COLO829 (cell line): ENCODE results near the gene PM20D1.
"Not testable (repeated sequence)": the region's sequence is repeated elsewhere in the genome, so short reads cannot be mapped to it uniquely, and the experiment has no call there.

Experiments
- DNase-seq: peaks from one replicate; pipeline ENCODE4 v3.0.0; 2012; ENCODE audit warnings: low spot score

Gene PM20D1, protein sequence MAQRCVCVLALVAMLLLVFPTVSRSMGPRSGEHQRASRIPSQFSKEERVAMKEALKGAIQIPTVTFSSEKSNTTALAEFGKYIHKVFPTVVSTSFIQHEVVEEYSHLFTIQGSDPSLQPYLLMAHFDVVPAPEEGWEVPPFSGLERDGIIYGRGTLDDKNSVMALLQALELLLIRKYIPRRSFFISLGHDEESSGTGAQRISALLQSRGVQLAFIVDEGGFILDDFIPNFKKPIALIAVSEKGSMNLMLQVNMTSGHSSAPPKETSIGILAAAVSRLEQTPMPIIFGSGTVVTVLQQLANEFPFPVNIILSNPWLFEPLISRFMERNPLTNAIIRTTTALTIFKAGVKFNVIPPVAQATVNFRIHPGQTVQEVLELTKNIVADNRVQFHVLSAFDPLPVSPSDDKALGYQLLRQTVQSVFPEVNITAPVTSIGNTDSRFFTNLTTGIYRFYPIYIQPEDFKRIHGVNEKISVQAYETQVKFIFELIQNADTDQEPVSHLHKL

DNA sequence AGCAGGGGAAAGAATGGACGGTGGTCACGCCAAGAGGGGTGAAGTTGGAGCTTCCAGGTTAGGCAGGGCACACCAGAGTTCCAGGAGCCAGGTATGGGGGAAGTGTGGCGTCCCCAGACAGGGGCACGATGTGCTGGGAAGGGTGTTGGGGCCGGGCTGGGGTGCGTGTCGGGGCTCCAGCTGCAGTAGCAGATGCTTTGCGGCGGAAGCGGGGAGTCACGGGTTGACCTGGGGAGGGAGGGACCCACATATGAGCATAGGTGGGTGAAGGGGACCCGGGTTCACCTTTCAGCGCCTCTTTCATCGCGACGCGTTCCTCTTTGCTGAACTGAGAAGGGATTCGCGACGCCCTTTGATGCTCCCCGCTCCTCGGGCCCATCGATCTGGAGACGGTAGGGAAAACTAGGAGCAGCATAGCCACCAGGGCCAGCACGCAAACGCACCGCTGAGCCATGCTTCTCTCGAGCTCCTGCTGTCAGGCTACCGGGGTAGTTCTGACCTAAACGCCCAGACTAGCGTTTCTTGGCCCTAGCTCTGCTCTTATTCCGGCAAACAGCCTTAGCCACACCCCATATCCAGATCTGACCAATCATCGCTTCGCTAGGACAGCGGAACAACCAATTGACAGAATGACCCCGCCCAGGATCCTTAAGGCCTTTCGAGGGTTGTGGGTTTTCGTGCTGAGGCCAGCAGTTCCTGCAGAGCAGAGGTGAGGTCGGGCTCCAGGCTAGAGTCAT is at the start of gene PM20D1:
Gene PM20D1, minus strand, starts transcription at position 514 of the 737 bp plus-strand sequence. Its CDS starts 60 bp downstream, at position 454.
- DNase-seq: no peak

DNA sequence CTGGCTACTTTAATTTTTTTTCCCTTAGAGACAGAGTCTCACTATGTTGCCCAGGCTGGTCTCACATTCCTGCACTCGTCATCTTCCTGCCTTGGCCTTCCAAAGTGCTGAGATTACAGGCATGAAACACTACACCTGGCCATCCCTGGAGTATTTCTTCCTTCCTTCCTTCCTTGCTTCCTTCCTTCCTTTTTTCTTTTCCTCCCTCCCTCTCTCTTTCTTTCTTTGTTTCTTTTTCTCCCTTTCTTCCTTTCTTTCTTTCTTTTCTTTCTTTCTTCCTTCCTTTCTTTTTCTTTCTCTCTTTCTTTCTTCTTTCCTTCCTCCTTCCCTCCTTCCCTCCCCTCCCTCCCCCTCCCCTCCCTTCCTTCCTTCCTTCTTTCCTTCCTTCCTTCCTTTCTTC is 46.4 kb upstream of the PM20D1 start:
- DNase-seq: no peak

DNA sequence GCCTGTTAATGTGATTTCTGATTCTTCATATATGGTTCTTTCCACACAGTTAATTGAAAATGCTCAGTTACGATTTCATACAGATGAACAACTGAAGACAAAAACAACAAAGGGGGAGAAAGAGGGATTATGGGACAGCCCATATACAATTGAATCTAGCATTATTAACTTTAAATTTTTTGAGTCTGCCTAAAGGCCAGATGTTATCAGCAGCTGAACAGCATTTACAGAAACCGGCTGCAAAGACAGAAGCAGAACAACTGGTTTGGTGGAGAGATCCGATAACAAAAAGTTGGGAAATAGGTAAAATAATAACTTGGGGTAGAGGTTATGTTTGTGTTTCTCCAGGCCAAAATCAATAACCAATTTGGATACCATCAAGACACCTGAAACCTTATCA is 44.2 kb upstream of the PM20D1 start:
- not testable (repeated sequence) for DNase-seq

DNA sequence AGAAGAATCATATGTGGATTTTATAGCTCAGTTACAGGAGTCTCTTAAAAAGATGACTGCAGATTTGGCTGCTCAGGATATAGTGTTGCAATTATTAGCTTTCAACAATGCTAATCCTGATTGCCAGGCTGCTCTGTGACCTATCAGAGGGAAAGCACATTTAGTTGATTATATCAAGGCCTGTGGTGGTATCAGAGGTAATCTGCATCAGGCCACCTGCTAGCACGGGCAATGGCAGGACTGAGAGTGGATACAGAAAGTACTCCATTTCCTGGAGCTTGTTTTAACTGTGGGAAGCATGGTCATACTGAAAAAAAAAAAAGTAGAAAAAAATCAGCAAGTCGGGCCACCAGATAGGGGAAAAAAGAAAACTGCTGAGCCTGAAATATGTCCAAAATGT is 42.2 kb upstream of the PM20D1 start:
- not testable (repeated sequence) for DNase-seq

DNA sequence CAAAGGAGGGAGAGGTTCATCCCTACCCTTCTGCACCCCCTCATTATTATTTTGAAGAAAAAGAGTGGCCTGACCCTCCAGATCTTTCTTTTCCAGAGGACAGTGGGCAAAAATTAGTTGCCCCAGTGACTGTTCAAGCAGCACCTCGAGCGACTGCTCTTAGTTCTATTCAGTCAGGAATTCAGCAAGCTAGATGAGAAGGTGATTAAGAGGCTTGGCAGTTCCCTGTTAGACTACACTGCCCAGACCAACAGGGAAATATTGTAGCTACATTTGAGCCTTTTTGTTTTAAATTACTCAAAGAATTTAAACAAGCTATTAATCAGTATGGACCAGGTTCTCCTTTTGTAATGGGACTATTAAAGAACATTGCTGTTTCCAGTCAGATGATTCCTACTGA is 41.5 kb upstream of the PM20D1 start:
- not testable (repeated sequence) for DNase-seq

DNA sequence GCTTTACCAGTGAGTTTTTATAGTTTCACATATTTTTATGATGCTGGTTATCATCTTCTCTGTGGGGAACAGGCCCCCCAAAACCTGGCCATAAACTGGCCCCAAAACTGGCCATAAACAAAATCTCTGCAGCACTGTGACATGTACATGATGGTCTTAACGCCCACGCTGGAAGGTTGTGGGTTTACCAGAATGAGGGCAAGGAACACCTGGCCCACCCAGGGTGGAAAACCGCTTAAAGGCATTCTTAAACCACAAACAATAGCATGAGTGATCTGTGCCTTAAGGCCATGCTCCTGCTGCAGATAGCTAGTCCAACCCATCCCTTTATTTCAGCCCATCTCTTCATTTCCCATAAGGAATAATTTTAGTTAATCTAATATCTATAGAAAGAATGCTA is 40.7 kb upstream of the PM20D1 start:
- DNase-seq: not testable (repeated sequence)

DNA sequence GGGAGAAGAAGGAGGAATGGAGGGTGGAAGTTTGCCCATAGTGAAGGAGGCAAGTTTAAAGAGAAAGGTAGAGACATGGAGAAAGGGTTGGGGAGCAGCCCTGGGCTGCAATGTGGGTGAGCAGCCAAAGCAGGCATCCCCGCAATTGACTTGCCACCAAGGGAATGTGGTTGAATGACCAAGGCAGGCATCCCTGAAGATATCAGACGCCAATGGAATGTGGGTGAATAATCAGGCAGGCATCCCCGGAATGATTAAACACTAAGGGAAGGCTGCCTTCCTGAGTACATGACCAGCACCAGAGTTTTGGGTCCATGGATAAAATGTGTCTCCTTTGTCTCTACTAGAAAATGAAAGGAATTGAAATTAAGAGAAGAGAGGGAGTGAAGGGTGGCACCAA is 39.8 kb upstream of the PM20D1 start:
- DNase-seq: not testable (repeated sequence)

DNA sequence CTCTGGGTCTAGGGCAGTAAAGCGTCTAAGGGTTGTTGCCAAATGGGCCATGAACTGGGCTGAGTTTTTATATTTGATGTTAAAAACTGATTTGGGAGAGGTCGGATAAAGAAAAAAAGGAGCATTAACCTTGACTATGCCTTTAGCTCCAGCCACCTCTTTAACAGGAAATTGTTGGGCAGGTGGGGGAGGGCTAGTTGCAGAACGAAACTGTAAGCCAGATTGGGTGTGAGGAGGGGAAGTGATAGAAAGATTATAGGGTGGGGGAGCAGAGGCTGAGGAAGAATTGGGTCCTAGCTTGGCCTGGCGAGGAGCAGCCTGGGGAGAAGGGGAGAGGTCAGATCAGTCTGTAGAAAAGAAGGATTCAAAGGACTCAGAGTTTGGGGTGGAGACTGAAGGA is 39.1 kb upstream of the PM20D1 start:
- not testable (repeated sequence) for DNase-seq

DNA sequence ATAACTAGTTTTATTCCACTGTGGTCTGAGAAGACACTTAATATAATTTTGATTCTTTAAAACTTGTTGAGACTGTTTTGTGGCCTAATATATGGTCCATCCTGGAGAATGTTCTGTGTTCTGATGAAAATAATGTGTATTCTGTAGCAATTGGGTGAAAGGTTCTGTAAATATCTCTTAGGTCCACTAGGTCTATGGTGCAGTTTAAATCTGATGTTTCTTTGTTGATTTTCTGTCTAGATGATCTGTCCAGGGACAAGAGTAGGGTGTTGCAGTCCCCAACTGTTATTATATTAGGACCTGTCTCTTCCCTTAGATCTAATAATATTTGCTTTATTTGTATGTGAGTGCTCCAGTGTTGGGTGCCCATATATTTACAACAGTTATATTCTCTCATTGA is 33.9 kb upstream of the PM20D1 start:
- no peak for DNase-seq

DNA sequence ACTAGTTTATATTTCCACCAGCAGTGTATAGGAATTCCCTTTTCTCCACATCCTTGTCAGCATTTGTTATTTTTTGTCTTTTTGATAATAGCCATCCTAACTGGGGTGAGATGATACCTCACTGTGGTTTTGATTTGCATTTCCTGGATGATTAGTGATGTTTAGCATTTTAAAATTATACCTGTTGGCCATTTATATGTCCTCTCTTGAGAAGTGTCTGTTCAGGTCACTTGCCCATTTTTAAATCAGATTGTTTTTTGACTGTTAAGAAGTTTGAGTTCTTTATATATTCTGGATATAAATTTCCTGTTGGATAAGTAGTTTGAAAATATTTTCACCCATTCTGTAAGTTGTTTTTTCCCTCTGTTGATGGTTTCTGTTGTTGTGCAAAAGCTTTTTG is 31.0 kb upstream of the PM20D1 start:
- no peak for DNase-seq

DNA sequence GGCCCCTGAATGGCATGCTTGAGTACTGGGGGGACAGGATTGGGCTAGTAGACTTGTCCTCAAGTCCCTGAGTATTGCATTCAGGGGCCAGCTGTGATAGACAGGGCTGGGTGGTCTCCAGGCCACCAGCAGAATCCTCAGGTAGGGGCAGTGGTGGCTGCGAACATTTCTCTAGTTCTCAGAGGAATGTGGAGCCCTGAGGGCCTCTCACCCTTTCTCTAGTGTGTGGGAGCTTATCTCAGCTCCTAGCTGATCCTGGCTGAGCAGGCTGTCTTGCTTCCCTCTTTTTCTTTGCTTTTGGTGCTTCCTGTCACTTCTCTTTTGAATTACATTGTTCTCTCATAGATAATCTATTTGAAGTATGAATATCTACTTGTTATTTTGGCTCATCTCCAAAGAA is 30.0 kb upstream of the PM20D1 start:
- DNase-seq: no peak

DNA sequence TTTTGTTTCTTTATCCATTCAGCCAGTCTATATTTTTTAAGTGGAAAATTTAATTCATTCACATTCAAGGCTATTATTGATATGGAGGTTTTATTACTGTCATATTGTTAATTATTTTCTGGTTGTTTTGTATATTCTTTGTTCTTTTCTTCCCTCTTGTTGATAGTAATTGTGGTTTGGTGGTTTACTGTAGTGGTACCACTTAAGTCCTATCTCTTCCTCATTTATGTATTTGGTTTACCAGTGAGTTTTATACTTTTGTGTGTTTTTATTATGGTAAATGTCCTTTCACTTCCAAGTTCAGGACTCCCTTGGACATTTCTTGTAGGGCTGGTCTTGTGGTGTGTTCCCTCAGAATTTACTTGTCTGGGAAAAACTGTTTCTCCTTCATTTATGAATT is 28.1 kb upstream of the PM20D1 start:
- no peak for DNase-seq

DNA sequence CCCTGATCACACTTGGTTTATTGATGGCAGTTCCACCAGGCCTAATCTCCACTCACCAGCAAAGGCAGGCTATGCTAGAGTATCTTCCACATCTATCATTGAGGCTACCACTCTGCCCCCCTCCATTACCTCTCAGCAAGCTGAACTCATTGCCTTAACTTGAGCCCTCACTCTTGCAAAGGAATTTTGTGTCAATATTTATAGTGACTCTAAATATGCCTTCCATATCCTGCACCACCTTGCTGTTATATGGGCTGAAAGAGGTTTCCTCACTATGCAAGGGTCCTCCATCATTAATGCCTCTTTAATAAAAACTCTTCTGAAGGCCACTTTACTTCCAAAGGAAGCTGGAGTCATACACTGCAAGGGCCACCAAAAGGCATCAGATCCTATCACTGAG is 23.2 kb upstream of the PM20D1 start:
- not testable (repeated sequence) for DNase-seq

DNA sequence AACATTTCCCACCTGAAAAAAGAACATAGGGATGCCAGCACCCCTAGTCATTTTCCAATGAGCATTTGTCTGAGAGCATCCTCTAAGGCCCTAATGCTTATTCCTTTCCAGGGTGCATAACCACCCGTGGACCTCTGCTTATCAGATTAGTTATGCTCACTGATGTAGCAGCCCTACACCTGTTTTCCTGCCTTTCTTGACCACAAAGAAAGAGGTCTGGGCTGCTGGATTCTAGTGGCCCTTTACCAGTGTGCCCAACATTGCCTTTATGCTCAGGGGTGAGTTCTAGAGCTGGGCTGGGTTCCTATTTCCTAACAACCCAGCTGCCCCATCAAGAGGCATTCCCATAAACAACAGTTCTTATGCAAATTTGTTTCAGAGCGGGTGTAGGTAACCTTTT is 20.3 kb upstream of the PM20D1 start:
- no peak for DNase-seq

DNA sequence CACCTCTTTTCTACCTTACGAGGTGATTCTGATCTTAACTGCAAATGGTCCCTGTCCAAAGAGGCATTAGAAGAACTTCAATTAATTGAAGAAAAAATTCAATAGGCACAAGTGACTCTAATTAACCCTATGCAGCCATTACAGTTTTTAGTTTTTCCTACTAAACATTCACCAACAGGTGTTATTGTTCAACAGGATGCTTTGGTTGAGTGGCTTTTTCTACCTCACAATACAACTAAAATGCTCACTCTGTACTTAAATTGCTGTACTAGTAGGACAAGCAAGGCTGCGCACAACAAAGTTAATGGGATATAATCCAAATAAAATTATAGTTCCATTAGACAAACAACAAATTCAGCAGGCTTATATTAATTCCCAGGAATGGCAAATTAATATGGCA is 11.6 kb upstream of the PM20D1 start:
- no peak for DNase-seq

DNA sequence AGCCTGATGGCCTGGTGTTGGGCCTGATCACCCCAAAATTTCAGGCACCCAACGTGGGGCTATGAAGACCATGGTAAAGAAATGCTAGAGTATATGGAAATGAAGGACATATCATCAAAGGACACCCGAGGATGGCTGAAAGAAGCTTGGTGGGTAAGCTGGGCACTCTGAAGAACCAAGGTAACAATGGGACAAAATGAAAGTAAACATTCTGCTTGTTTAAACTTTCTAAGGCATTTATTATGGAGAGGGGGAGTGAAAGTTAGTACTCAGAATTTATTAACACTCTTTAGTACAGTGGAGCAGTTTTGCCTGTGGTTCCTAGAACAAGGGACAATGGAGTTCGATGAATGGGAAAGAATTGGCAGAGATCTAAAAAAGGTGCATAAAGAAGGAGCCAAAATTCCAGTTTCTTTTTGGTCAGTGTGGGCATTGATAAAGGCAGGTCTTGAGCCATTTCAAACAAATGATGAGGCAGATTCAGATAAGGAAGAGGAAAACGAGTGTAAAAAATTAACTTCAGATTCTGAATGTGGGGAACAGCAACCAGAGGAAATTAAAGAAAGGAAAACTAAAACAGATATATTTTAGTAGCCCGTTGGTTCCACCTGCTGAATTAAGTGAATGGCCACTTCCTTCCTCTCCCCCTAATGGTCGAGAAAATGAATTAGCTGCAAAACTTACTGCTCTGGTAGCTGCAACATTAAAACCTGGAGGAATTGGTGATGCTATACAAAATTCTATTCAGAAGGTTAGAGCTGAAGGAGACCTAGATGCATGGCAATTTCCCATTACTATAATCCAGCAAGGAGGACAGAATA is 8.4 kb upstream of the PM20D1 start:
- DNase-seq: no peak

DNA sequence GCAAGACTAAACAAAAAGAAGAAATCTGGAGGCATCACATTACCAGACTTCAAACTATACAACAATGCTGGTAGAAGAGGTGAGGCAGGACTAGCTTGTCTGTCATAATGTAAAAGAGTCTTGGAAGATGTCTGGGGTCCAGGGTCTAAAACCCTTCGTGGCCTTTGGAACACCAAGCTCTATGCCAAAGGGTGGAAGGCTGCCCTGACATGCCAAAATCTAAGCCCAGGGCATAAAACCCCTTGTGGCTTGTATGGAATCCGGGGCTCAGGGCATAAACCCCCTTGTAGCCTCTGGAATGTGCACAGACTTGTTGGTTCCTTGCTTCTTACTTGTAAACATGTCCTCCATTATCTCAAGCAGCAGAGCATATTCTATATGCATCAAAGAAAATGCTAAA is 7.6 kb upstream of the PM20D1 start:
- DNase-seq: not testable (repeated sequence)

DNA sequence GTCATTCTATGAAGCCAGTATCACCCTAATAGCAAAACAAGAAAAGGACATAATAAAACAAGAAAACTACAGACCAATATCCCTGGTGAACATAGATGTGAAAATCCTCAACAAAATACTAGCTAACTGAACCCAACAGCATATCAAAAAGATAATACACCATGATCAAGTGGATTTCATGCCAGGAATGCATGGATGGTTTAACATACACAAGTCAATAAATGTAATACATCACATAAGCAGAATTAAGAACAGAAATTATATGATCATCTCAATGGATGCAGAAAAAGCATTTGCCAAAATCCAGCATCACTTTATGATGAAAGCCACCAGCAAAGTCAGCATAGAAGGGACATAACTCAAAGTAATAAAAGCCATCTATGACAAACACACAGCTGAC is 6.5 kb upstream of the PM20D1 start:
- DNase-seq: no peak

DNA sequence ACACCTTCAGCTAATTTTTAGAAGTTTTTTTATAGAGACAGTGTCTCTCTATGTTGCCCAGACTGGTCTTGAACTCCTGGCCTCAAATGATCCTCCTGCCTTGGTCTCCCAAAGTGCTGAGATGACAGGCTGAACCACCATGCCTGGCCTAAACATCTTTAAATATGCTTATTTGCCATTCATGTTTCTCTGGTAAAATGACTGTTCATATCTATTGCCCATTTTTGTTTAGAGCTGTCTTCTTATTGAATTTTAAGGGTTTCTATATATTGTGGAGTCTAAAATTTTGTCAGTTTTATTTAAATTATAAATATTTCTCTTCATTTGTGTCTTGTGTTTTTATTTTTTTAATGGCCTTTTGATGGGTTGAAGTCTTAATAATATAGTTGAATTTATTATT is 3.0 kb upstream of the PM20D1 start:
- DNase-seq: no peak

DNA sequence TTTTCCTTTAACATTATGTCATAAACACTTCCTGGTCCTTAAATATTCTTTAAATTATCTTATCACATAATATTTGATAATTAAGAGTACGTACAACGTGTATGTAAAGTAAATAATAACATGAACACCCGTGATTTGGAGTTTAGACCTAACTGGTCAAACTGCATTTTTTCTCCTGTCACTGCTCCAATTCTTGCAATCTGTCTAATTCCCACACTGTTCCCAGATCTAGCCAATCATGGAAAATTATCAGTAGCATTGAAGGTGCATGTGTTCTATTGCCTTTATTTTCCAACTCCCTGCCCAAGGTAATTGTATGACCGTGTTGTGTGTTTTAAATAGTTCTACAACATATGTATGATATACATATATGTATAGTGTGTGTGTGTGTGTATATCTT is 2.1 kb upstream of the PM20D1 start:
- no peak for DNase-seq

DNA sequence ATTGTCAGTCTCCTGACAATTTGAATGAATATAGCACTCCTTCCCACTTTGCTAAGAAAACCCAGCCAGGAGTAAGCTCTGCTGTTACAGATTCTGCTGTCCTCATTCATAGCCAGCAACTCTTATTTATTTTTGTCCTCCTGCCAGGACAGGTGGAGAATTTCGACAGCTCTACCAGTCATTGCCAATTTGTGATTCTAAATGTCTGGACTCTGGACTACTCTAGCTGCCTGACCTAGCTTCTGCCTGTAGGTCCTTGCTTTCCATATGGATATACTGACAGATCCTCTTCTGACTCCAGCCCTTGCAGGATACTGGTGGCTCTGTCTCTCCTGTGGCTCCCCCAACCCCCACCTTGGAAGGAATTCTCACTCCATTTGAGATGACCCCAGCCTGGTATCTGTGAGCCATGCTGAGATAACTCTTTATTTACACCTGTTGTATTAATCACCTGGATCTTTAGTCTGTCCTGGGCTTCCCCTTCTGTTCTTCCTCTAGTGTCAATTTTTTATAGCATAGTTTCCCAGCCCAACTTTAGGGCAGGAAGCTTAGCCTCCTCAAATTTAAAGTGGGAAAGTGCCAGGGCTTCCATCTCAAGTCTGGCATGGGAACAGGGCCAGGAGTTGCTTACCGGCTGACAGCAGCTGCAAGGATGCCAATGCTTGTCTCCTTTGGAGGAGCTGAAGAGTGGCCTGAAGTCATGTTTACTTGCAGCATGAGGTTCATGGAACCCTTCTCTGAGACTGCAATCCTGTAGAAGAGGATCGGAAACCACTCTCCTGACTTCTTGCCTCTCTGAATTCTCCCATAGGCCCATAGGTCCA is 6.7 kb downstream of the PM20D1 start:
- DNase-seq: no peak

DNA sequence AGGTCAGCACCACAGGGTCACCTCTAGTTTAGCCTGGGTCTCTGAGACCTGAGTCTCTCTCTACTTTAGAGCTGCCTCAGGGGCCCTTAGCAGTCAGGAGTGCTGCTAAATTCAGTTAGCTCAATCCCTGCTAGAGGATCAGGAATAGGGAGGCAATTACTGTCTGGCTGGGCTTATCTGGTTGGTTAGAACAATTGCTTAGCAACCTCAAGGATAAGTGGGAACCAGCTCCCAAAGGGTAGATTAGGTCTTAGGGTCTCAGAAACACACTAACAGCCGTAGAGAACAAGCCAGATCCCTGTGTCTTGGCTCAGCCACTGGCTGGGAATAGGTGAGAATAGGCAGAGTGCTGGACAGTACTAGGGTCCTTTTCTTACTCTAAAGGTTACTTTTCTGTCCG is 7.7 kb downstream of the PM20D1 start:
- no peak for DNase-seq
